Neuronal stem cell (in vitro differentiated cells): ENCODE data around the gene DIRAS2.

Experiments
- DNase-seq: peaks from one replicate; pipeline ENCODE4 v3.0.0-alpha.2; 2013; ENCODE audit warnings: low spot score
- H2AFZ ChIP-seq: one replicate; pipeline ENCODE4 v1.6.1; 2013; ENCODE audit warnings: mild to moderate bottlenecking, low read length, inconsistent platforms
- H2AK5ac ChIP-seq: 2 replicates; pipeline ENCODE4 v1.6.1; 2013; ENCODE audit warnings: low read depth, mild to moderate bottlenecking, inconsistent platforms, low read length, moderate library complexity, mixed read lengths
- H2BK120ac ChIP-seq: 2 replicates; pipeline ENCODE4 v1.6.1; 2013; ENCODE audit warnings: low read depth, mild to moderate bottlenecking, inconsistent platforms, low read length, moderate library complexity, mixed read lengths
- H2BK12ac ChIP-seq: one replicate; pipeline ENCODE4 v1.6.1; 2013; ENCODE audit warnings: low read length, inconsistent platforms
- H2BK15ac ChIP-seq: 2 replicates; pipeline ENCODE4 v1.6.1; 2013; ENCODE audit warnings: mild to moderate bottlenecking, low read length, inconsistent platforms, mixed read lengths
- H2BK5ac ChIP-seq: one replicate; pipeline ENCODE4 v1.6.1; 2013; ENCODE audit warnings: inconsistent platforms, mild to moderate bottlenecking, low read length, moderate library complexity
- H3K14ac ChIP-seq: one replicate; pipeline ENCODE4 v1.6.1; 2013; ENCODE audit warnings: low read length, inconsistent platforms
- H3K18ac ChIP-seq: 2 replicates; pipeline ENCODE4 v1.6.1; 2013; ENCODE audit warnings: low read length, inconsistent platforms
- H3K23ac ChIP-seq: 2 replicates; pipeline ENCODE4 v1.6.1; 2013; ENCODE audit warnings: low read depth, mild to moderate bottlenecking, mixed read lengths, low read length, inconsistent platforms; ENCODE audit not compliant: poor library complexity
- H3K27ac ChIP-seq: replicated peaks from 3 replicates; pipeline ENCODE4 v1.5.1; 2013; ENCODE audit warnings: low read length, inconsistent platforms
- H3K27me3 ChIP-seq, 3 experiments: 2 replicates each; pipeline ENCODE4 v1.6.1; 2013; ENCODE audit warnings: low read length in 3 of 3, mild to moderate bottlenecking in 2 of 3, inconsistent platforms in 1 of 3, low read depth in 1 of 3, mixed read lengths in 1 of 3, moderate library complexity in 1 of 3; ENCODE audit not compliant: control insufficient read depth in 3 of 3, insufficient read depth in 3 of 3
- H3K36me3 ChIP-seq, 2 donors: replicated peaks in 1 of 2; 2 replicates each; pipeline ENCODE4 v1.6.1; 2013; ENCODE audit warnings: low read length in 2 of 2; ENCODE audit not compliant: control insufficient read depth in 2 of 2, insufficient read depth in 2 of 2
- H3K4ac ChIP-seq: 2 replicates; pipeline ENCODE4 v1.6.1; 2013; ENCODE audit warnings: inconsistent platforms, mild to moderate bottlenecking, low read length, moderate library complexity
- H3K4me1 ChIP-seq, 2 donors: 1 replicate in 1 of 2; 2 replicates in 1 of 2; pipeline ENCODE4 v1.6.1; 2013; ENCODE audit warnings: low read length in 2 of 2, low read depth in 1 of 2; ENCODE audit not compliant: control insufficient read depth in 2 of 2, insufficient read depth in 1 of 2
- H3K4me2 ChIP-seq: one replicate; pipeline ENCODE4 v1.6.1; 2013; ENCODE audit warnings: mild to moderate bottlenecking, low read length, inconsistent platforms; ENCODE audit not compliant: insufficient read depth, poor library complexity, severe bottlenecking
- H3K4me3 ChIP-seq, 2 donors: 2 replicates each; pipeline ENCODE4 v1.5.1; 2013; ENCODE audit warnings: low read length in 2 of 2, mild to moderate bottlenecking in 2 of 2, inconsistent platforms in 1 of 2, moderate library complexity in 1 of 2
- H3K79me1 ChIP-seq: one replicate; pipeline ENCODE4 v1.6.1; 2013; ENCODE audit warnings: low read depth, mild to moderate bottlenecking, inconsistent platforms, low read length, moderate library complexity
- H3K9ac ChIP-seq: one replicate; pipeline ENCODE4 v1.6.1; 2013; ENCODE audit warnings: mild to moderate bottlenecking, low read depth, low read length, inconsistent platforms; ENCODE audit not compliant: poor library complexity
- H3K9me3 ChIP-seq, 2 donors: replicated peaks in 1 of 2; 2 replicates each; pipeline versions ENCODE3 to v1.6.1; 2013; ENCODE audit warnings: low read length in 2 of 2, mild to moderate bottlenecking in 2 of 2, inconsistent platforms in 1 of 2, low read depth in 1 of 2, mixed read lengths in 1 of 2, moderate library complexity in 1 of 2; ENCODE audit not compliant: control insufficient read depth in 2 of 2, insufficient read depth in 1 of 2
- H4K8ac ChIP-seq: one replicate; pipeline ENCODE4 v1.6.1; 2013; ENCODE audit warnings: low read depth, mild to moderate bottlenecking, inconsistent platforms, low read length, moderate library complexity
- H4K91ac ChIP-seq: one replicate; pipeline ENCODE4 v1.6.1; 2013; ENCODE audit warnings: low read length, low read depth, mild to moderate bottlenecking, inconsistent platforms; ENCODE audit not compliant: poor library complexity
- WGBS, 2 donors: extraction: QIAGEN DNeasy Blood & Tissue Kit; methylation state at CpG; one replicate each; pipeline ENCODE4 v1.1.7; 2013; ENCODE audit warnings: missing lambda C conversion rate in 2 of 2, mixed read lengths in 1 of 2; ENCODE audit not compliant: insufficient read length in 2 of 2, insufficient replicate concordance in 1 of 2; ENCODE audit errors: extremely low coverage in 2 of 2; 5-methylcytosine and 5-hydroxymethylcytosine counted together

The DIRAS2 gene

GRCh38 chr9:90593646-90594045 is 49.0 kb downstream of the DIRAS2 start:
- no peak overlapping the region for H2BK5ac ChIP-seq
- no peak overlapping the region for H3K4me2 ChIP-seq
- no peak overlapping the region for H2BK12ac ChIP-seq
- peaks cover 7 to 10% of the 10 kb centered on the region in 2 donors for H3K9me3 ChIP-seq
- H4K8ac ChIP-seq: no peak overlapping the region
- H2BK15ac ChIP-seq: no peak overlapping the region
- WGBS, 2 donors: no CpG with 5 or more reads among the region's 2 CpGs
- no peak overlapping the region for H3K23ac ChIP-seq
- no peak overlapping the region for H3K18ac ChIP-seq
- H3K9ac ChIP-seq: no peak overlapping the region
- no peak overlapping the region for H2AFZ ChIP-seq
- no peaks in the 10 kb centered on the region for H3K4me1 ChIP-seq
- H4K91ac ChIP-seq: no peak overlapping the region
- no peak overlapping the region for H3K14ac ChIP-seq
- H3K4me3 ChIP-seq: no peak overlapping the region
- no peaks in the 10 kb centered on the region for H3K36me3 ChIP-seq
- H3K27ac ChIP-seq: no peak overlapping the region
- no peak overlapping the region for H2AK5ac ChIP-seq
- no peaks in the 10 kb centered on the region for H3K27me3 ChIP-seq
- DNase-seq: no peak
- H2BK120ac ChIP-seq: no peak overlapping the region
- no peak overlapping the region for H3K4ac ChIP-seq
- H3K79me1 ChIP-seq: no peaks in the 10 kb centered on the region

GRCh38 chr9:90580576-90580975 is 62.0 kb downstream of the DIRAS2 start:
- Histone ChIP-seq H3K27me3 (peaks cover 0 to 6% (median 0%) of the 10 kb centered on the region in 3 experiments), H2BK15ac (no peak overlapping the region), H4K8ac (no peak overlapping the region), H2AK5ac (no peak overlapping the region), H3K14ac (no peak overlapping the region), H2BK120ac (no peak overlapping the region), H3K4me3 (no peak overlapping the region), H4K91ac (no peak overlapping the region), H2BK5ac (no peak overlapping the region), H3K4me1 (no peaks in the 10 kb centered on the region), H3K27ac (no peak overlapping the region), H3K4ac (no peak overlapping the region), H3K4me2 (no peak overlapping the region), H3K18ac (no peak overlapping the region), H3K79me1 (no peaks in the 10 kb centered on the region), H2AFZ (no peak overlapping the region), H3K23ac (no peak overlapping the region), H3K9me3 (peaks cover 2 to 5% of the 10 kb centered on the region in 2 donors), H2BK12ac (no peak overlapping the region), H3K36me3 (no peaks in the 10 kb centered on the region), H3K9ac (no peak overlapping the region)
- DNase-seq: no peak
- WGBS, 2 donors: no CpG with 5 or more reads among the region's 2 CpGs

GRCh38 chr9:90579181-90579580 is 63.4 kb downstream of the DIRAS2 start:
- H3K14ac ChIP-seq: no peak overlapping the region
- DNase-seq: no peak
- no peak overlapping the region for H3K27ac ChIP-seq
- H4K8ac ChIP-seq: no peak overlapping the region
- H3K4ac ChIP-seq: no peak overlapping the region
- H3K4me3 ChIP-seq: no peak overlapping the region
- H2AFZ ChIP-seq: no peak overlapping the region
- no peaks in the 10 kb centered on the region for H3K4me1 ChIP-seq
- peaks cover 2% of the 10 kb centered on the region in 2 donors for H3K9me3 ChIP-seq
- no peak overlapping the region for H2AK5ac ChIP-seq
- H3K4me2 ChIP-seq: no peak overlapping the region
- H2BK120ac ChIP-seq: no peak overlapping the region
- no peak overlapping the region for H3K23ac ChIP-seq
- no peak overlapping the region for H4K91ac ChIP-seq
- no CpG with 5 or more reads among the region's 2 CpGs for WGBS, 2 donors
- no peak overlapping the region for H3K9ac ChIP-seq
- no peaks in the 10 kb centered on the region for H3K36me3 ChIP-seq
- H3K18ac ChIP-seq: no peak overlapping the region
- H2BK5ac ChIP-seq: no peak overlapping the region
- H2BK12ac ChIP-seq: no peak overlapping the region
- H3K27me3 ChIP-seq: peaks cover 0 to 3% (median 0%) of the 10 kb centered on the region in 3 experiments
- H2BK15ac ChIP-seq: no peak overlapping the region
- H3K79me1 ChIP-seq: no peaks in the 10 kb centered on the region

- no peak overlapping the region for H2AK5ac ChIP-seq
- DNase-seq: no peak
- no peak overlapping the region for H3K9ac ChIP-seq
- no peak overlapping the region for H3K4ac ChIP-seq
- no peaks in the 10 kb centered on the region for H3K4me1 ChIP-seq
- H3K27ac ChIP-seq: no peak overlapping the region
- no peak overlapping the region for H3K4me3 ChIP-seq
- H4K8ac ChIP-seq: no peak overlapping the region
- peaks cover 0 to 3% (median 0%) of the 10 kb centered on the region in 3 experiments for H3K27me3 ChIP-seq
- H3K14ac ChIP-seq: no peak overlapping the region
- peak overlapping the region; percentile 13 for H2AFZ ChIP-seq
- no peak overlapping the region for H3K4me2 ChIP-seq
- no peak overlapping the region for H2BK15ac ChIP-seq
- H4K91ac ChIP-seq: no peak overlapping the region
- H3K18ac ChIP-seq: no peak overlapping the region
- H3K79me1 ChIP-seq: no peaks in the 10 kb centered on the region
- no peak overlapping the region for H2BK12ac ChIP-seq
- no peak overlapping the region for H2BK5ac ChIP-seq
- H3K9me3 ChIP-seq: peaks cover 0 to 2% of the 10 kb centered on the region in 2 donors
- H2BK120ac ChIP-seq: no peak overlapping the region
- no peak overlapping the region for H3K23ac ChIP-seq
- WGBS, 2 donors: no CpG with 5 or more reads among the region's 3 CpGs
- no peaks in the 10 kb centered on the region for H3K36me3 ChIP-seq
These were observed 64.4 kb downstream of the DIRAS2 start for GRCh38 chr9:90578126-90578815.
